HG03108 (cell line): ENCODE results near the gene GNAL.
"Not testable (repeated sequence)": the region's sequence is repeated elsewhere in the genome, so short reads cannot be mapped to it uniquely, and the experiment has no call there.

ENCODE experiments used
- ATAC-seq: cut with Tn5 transposase; IDR thresholded peaks from one replicate; pipeline ENCODE4 v1.9.1; 2021; ENCODE audit warnings: moderate library complexity; ENCODE audit not compliant: unreplicated experiment

Gene GNAL

DNA sequence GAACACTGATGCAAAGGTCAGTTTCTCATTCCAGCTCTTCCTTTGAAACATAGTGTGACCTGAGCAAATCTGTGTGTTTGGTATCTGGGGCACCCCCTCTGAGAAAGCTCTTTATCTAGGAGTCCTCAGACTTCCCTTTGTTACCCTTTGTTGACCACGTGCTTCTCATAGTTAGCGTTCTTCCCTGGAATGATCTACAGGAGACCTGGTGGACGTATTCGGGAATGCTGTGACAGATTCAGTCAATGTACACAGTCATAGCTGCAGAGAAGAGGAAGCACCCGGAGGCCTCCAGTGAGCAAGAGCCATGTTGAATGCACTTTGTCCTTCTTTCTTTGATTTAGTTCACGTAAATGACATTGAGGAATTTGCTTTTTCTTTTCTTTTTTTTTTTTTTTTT lies 151.4 kb downstream of the GNAL start:
- ATAC-seq = no peak

DNA sequence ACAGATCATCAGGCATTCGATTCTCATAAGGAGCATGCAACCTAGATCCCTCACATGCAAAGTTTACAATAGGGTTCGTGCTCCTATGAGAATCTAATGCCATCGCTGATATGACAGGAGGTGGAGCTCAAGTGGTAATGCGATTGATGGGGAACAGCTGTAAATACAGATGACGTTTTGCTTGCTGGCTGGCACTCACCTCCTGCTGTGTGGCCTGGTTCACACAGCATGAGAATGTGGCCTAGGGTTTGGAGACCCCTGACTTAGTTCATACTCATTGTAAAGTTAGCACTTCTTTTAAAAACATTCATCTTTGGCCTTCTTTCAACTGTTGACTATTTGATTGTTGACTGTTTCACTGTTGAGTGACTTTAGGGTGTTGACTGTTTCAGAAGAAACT lies 153.5 kb downstream of the GNAL start:
- no peak for ATAC-seq

- no peak for ATAC-seq
Measured at GRCh38 chr18:11844436-11844835, 155.4 kb downstream of the GNAL start.

DNA sequence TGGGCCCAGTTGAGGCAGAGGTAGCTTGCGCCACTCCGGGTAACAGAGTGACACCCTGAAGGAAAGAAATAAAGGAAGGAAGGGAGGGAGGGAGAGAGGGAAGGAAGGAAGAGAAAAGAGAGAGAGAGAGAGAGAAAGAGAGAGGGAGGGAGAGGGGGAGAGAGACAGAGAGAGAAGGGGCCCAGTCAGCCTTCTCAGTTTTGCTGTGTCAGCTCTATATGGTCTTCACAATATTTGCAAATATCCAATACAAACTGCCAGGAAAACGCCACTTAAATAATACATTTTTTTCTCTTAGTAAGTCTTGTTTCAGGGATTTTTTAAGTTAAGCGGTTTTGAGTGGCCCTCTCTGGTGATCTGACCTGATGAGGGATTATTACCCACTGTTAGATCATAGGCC lies 156.6 kb downstream of the GNAL start:
- no peak for ATAC-seq

DNA sequence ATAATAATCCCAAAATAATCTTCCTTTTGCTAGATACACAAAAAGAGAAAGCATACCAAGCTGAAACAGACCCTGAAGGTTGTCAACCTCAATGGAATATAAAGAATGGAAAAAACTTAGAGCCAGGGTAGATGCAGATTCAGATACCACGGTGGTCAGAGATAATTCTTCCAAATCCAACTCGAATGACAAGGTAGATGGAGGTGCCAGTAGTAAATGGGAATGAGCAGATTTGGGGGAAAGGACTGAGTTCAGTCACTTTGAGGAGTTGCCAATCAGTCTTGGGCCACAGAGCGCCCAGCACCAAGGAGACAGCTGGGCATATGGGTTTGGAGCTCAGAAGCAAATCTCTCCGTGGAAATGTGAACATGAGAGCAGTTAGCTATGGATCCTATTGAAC lies 158.7 kb downstream of the GNAL start:
- no peak for ATAC-seq

DNA sequence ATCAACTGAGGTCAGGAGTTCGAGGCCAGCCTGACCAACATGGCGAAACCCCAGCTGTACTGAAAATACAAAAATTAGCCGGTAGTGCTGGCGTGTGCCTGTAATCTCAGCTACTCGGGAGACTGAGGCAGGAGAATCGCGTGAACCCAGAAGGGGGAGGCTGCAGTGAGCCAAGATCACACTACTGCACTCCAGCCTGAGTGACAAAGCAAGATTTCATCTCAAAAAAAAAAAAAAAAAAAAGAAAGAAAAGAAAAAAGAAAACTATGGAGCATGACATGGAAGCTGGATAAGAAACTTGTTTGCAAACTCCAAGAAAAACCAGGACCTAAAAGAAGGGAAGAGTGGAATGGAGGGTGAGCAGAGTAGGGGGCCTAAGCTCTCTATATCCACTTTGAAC lies 160.2 kb downstream of the GNAL start:
- ATAC-seq = no peak

DNA sequence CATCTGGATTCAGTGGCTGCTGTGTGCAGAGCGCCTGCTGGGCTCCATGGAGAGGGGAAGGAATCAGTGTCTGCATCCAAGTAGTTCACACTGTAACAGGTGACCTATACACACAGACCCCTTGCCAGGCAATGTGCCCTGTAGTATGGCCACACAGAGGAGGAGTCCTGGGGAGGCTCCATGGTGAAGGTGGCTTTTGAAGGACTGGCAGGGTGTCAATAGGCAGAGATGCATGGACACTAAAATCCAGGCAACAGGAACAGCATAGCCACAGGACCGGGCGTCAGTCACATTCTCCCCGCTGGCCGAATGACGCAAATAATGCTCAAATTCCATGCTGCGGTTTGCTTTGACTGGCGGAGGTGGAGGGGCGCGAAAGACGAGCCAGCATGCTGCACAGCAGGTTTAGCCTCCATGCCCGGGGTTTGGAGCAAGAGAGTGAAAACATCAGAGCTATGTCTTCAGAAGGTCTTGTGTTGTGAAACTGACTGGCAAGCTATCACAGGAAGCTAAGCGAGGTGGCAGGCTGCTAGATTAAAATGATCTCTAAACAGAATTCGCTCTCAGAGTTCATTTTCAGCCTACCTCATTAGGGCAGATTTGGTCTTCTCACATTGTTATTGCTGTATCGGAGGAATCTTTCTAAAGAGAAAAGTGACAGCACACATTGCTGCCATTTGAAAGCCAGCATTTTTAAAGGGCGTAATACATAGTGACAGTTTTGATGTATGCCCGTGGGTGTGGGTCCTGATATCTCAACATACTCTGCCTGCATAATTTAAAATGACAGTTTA lies 161.0 kb downstream of the GNAL start:
- no peak for ATAC-seq

- peak; percentile 15 for ATAC-seq
Measured at GRCh38 chr18:11850821-11851145, 161.7 kb downstream of the GNAL start.

DNA sequence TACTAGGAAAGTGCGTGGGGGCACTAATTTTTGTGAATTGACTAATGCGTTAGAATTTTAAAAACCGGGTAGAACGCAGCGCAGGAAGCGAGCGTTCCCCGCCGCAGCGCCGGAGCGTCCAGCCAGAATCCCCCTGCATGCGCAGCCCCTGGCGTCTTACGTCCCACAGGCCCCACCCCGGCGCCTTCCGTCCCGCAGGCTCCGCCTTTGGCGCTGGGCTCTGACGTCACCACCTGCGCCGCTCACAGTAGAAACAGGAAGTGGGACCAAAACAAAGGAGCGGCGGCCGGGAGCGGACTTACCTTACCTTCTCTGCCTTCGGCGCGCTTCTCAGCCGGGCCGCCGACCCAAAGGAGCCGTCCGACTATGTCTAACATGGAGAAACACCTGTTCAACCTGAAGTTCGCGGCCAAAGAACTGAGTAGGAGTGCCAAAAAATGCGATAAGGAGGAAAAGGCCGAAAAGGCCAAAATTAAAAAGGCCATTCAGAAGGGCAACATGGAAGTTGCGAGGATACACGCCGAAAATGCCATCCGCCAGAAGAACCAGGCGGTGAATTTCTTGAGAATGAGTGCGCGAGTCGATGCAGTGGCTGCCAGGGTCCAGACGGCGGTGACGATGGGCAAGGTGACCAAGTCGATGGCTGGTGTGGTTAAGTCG lies 162.2 kb downstream of the GNAL start, which contains the start of gene CHMP1B:
CHMP1B (plus strand) TSS at position 268 of the 660 bp plus-strand sequence; CDS start at position 367, 99 bp downstream.
- peak; percentile 91 for ATAC-seq

- ATAC-seq = peak; percentile 22
Measured at GRCh38 chr18:11851806-11852337, 162.8 kb downstream of the GNAL start.

GRCh38 chr18:11854554-11854953 lies 165.5 kb downstream of the GNAL start:
- not testable (repeated sequence) for ATAC-seq

DNA sequence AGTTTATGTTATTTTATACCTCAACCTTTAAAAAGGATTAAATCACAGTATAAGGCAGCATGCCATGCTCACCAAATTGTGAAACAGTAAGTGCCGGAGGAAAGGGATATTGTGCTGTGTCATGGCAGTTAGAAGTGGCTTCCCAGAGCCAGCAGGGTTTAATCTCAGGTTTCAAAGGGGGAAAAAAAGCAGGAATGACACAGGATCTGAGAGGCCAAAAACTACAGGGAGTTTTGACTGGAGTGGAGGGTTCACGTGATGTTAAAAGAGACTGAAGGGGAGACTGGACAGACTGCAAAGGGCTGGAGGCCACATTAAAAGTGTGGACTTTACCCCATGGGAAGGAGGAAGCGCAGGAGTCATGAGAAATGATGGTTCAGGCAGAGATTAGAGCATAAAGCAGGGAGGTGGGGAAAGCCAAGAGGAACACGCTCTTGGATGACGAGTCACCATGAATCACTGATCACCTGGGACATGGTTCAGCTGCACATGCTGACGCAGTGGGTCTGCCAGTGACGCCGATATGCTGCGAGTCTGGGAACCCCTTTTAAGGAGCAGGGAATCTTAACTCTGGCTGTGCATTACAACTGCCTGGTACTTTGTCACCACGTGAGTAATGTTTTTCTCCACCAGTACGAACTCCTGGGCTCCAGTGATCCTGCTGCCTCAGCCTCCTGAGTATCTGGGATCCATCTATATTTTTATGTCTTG lies 168.3 kb downstream of the GNAL start:
- no peak for ATAC-seq

- ATAC-seq = no peak
Measured at GRCh38 chr18:11859282-11859830, 170.3 kb downstream of the GNAL start.

DNA sequence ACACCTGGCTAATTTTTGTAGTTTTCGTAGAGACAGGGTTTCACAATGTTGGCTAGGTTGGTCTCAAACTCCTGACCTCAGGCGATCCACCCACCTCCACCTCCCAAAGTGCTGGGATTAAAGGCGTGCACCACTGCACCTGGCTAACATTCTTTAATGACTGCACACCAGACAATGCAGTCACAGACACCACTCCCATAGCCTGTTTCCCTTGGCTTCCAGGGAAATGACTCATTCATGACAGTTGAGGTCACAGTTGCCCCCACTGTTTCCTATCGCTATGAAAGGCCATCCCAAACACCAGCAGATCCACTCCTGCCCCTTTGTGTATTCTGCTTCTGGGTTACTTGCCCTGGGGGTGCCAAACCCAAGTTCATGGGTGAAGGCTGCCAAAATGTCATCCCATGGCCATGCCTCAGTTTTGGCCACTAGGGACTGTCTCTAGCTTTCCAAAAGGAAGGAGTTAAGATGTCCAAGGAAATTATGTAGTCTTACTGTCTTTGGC lies 170.9 kb downstream of the GNAL start:
- ATAC-seq = no peak

GRCh38 chr18:11860594-11861450 lies 171.8 kb downstream of the GNAL start:
- ATAC-seq = no peak

DNA sequence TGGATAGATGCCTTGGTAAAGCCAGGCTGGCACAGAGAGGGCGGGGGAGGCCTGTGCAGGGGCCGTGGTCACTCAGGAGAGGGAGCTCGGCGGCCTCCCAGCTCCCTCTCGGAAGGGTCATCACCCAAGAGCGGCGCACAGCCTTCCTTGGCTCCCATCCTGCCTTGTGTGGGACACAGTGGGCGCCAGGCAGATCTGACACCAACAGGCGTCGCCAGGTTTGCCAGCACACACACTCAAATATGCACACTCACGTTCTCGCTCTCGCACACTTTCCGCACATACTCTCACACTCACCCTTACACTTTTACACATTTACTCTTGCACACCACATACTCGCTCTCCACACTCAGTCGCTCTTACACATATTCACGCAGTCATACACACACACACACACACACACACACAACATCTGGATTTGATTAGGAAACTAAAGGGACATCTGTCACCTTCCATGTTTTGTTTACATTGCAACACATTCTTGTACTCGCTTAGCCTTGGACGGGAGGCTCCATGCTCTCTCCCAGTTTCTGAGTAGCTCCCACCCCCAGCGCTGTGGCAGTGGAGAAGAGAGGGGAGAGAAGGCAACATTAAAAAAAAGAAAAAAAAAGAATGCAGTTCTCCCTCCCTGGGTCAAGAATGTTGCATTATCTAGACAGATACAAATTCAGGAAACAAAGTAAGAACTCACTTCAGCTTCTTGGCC lies 172.7 kb downstream of the GNAL start:
- no peak for ATAC-seq

GRCh38 chr18:11862468-11863137 lies 173.5 kb downstream of the GNAL start:
- no peak for ATAC-seq

DNA sequence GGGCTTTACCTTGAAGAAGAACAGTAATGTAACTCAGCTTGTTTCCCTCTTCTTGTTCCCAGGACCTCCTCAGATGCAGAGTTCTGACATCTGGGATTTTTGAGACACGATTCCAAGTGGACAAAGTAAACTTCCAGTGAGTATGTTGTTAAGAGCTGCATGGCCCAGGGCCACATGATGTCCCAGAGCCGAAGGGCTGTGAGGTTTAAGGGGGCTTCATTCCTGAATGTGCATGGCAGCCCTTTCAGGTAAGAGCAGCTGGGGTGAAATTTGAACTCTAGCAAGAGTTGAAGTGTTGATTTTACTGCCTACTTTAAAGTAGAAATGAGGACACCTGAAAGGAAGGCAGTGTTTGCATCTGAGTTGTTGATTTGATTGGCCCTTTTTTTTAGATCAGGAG lies 175.4 kb downstream of the GNAL start:
- ATAC-seq = no peak

GRCh38 chr18:11865071-11865470 lies 176.0 kb downstream of the GNAL start:
- ATAC-seq = no peak
